HG03159 (cell line): ENCODE results near the gene CLPSL1.

Experiments used
- ATAC-seq: cut with Tn5 transposase; IDR thresholded peaks from one replicate; pipeline ENCODE4 v1.9.1; 2021; ENCODE audit warnings: mild to moderate bottlenecking, moderate library complexity; ENCODE audit not compliant: unreplicated experiment

The CLPSL1 gene

GRCh38 chr6:35757456-35758123, 23.2 kb upstream of the CLPSL1 start:
- ATAC-seq = no peak

GRCh38 chr6:35759426-35759825, 21.4 kb upstream of the CLPSL1 start:
- no peak for ATAC-seq

- ATAC-seq = no peak
Observed at GRCh38 chr6:35765739-35766138, 15.1 kb upstream of the CLPSL1 start.

GRCh38 chr6:35769211-35769610, 11.6 kb upstream of the CLPSL1 start:
- ATAC-seq = no peak

GRCh38 chr6:35771343-35771627, 9.5 kb upstream of the CLPSL1 start:
- no peak for ATAC-seq

GRCh38 chr6:35774116-35774794, 6.6 kb upstream of the CLPSL1 start:
- ATAC-seq = no peak

GRCh38 chr6:35775031-35775430, 5.8 kb upstream of the CLPSL1 start:
- ATAC-seq = no peak

- ATAC-seq = no peak
Observed at GRCh38 chr6:35776364-35777215, 4.2 kb upstream of the CLPSL1 start, which contains the start of gene CLPSL2. Gene CLPSL2, plus strand, starts transcription at chr6:35776598. Its CDS starts 21 bp downstream, at chr6:35776619.

- no peak for ATAC-seq
Observed at GRCh38 chr6:35777356-35778102, 3.3 kb upstream of the CLPSL1 start.

GRCh38 chr6:35778437-35778836, 2.4 kb upstream of the CLPSL1 start:
- ATAC-seq = no peak

- ATAC-seq = no peak
Observed at GRCh38 chr6:35781290-35781689, 471 bp downstream of the CLPSL1 start.

GRCh38 chr6:35782424-35782823, 1.6 kb downstream of the CLPSL1 start:
- no peak for ATAC-seq

GRCh38 chr6:35784200-35784599, 3.4 kb downstream of the CLPSL1 start:
- no peak for ATAC-seq

GRCh38 chr6:35786272-35786671, 5.5 kb downstream of the CLPSL1 start:
- ATAC-seq = no peak

GRCh38 chr6:35786810-35787209, 6.0 kb downstream of the CLPSL1 start:
- ATAC-seq = no peak

GRCh38 chr6:35787266-35788218, 6.7 kb downstream of the CLPSL1 start:
- ATAC-seq = no peak

GRCh38 chr6:35788423-35788982, 7.7 kb downstream of the CLPSL1 start:
- no peak for ATAC-seq

GRCh38 chr6:35790683-35791082, 9.9 kb downstream of the CLPSL1 start:
- no peak for ATAC-seq

- no peak for ATAC-seq
Observed at GRCh38 chr6:35794536-35795452, 14.0 kb downstream of the CLPSL1 start.
